ENCODE results near the gene SP7.

Gene SP7

GRCh38 chr12:53344824-53345485 is 8.8 kb upstream of the SP7 start:
- peaks cover 13% of the 10 kb centered on the region for H3K4me1 ChIP-seq (ENCODE audit: insufficient read depth, insufficient read length)
- H3K9ac ChIP-seq (ENCODE audit: insufficient read length, low read depth): peak overlapping the region; percentile 84
- peak overlapping the region; percentile 76 for H3K4me3 ChIP-seq (ENCODE audit: insufficient read length, low read depth)
- no peak for DNase-seq (ENCODE audit: low read depth, low spot score)
- TF ChIP-seq YY1 (IDR thresholded peaks at IDR 0.05; ENCODE audit: insufficient read depth, insufficient read length) (no peak), SUZ12 (IDR thresholded peaks at IDR 0.05; ENCODE audit: extremely low read depth, insufficient read depth, insufficient read length) (no peak), ZNF274 (IDR thresholded peaks at IDR 0.05; ENCODE audit: low read depth, low read length) (no peak)
- H3K27me3 ChIP-seq (ENCODE audit: insufficient read depth, insufficient read length): peaks cover 20% of the 10 kb centered on the region
- H3K36me3 ChIP-seq (ENCODE audit: insufficient read depth, insufficient read length, low read length): no peaks in the 10 kb centered on the region
- no peaks in the 10 kb centered on the region for H3K9me3 ChIP-seq (ENCODE audit: insufficient read depth, low read length)

DNA sequence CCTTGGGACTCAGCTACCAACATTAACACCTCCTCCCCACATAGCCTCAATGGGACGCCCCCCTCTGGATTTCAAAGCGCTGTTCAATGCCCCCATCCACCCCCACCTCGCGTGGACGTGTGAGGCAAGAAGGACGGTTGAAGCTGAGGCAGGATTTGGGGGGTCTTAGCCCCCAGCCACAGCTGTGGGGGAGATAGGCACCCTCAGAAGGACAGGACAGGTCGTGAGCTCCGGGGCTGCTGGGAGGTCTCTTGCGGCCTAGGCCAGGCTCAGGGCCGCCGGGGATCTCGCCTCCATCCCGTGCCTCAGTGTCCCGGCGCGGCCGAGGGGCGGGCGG is 8.3 kb upstream of the SP7 start:
- H3K27me3 ChIP-seq (ENCODE audit: insufficient read depth, insufficient read length): peaks cover 20% of the 10 kb centered on the region
- H3K4me1 ChIP-seq (ENCODE audit: insufficient read depth, insufficient read length): peaks cover 13% of the 10 kb centered on the region
- H3K9me3 ChIP-seq (ENCODE audit: insufficient read depth, low read length): no peaks in the 10 kb centered on the region
- no peaks in the 10 kb centered on the region for H3K36me3 ChIP-seq (ENCODE audit: insufficient read depth, insufficient read length, low read length)
- DNase-seq (ENCODE audit: low read depth, low spot score): no peak
- H3K9ac ChIP-seq (ENCODE audit: insufficient read length, low read depth): peak overlapping the region; percentile 78
- TF ChIP-seq SUZ12 (IDR thresholded peaks at IDR 0.05; ENCODE audit: extremely low read depth, insufficient read depth, insufficient read length) (no peak), YY1 (IDR thresholded peaks at IDR 0.05; ENCODE audit: insufficient read depth, insufficient read length) (no peak), ZNF274 (IDR thresholded peaks at IDR 0.05; ENCODE audit: low read depth, low read length) (no peak)
- peak overlapping the region; percentile 42 for H3K4me3 ChIP-seq (ENCODE audit: insufficient read length, low read depth)

DNA sequence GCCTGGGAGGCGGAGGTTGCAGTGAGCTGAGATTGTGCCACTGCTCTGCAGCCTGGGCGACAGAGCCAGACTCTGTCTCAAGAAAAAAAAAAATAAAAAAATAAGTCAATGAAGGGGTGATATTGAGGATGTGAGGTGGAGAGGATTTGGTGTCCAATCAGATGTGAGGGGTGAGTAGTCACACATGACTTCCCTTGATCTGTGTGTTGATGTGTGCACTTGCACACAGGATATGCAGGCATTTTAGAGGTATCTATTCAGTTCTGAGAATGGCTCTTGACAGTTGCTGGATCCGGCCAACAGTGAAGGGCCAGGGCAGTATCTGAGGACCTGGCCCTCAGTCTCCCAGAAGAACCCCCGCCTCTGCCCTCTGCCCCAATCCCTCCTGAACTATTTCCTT is 7.8 kb upstream of the SP7 start:
- Histone ChIP-seq H3K27me3 (ENCODE audit: insufficient read depth, insufficient read length) (peaks cover 20% of the 10 kb centered on the region), H3K4me3 (ENCODE audit: insufficient read length, low read depth) (no peak overlapping the region), H3K36me3 (ENCODE audit: insufficient read depth, insufficient read length, low read length) (no peaks in the 10 kb centered on the region), H3K9ac (ENCODE audit: insufficient read length, low read depth) (no peak overlapping the region), H3K4me1 (ENCODE audit: insufficient read depth, insufficient read length) (peaks cover 13% of the 10 kb centered on the region), H3K9me3 (ENCODE audit: insufficient read depth, low read length) (no peaks in the 10 kb centered on the region)
- TF ChIP-seq ZNF274 (IDR thresholded peaks at IDR 0.05; ENCODE audit: low read depth, low read length) (no peak), YY1 (IDR thresholded peaks at IDR 0.05; ENCODE audit: insufficient read depth, insufficient read length) (no peak), SUZ12 (IDR thresholded peaks at IDR 0.05; ENCODE audit: extremely low read depth, insufficient read depth, insufficient read length) (no peak)
- no peak for DNase-seq (ENCODE audit: low read depth, low spot score)

- Histone ChIP-seq H3K27me3 (ENCODE audit: insufficient read depth, insufficient read length) (peaks cover 20% of the 10 kb centered on the region), H3K9me3 (ENCODE audit: insufficient read depth, low read length) (no peaks in the 10 kb centered on the region), H3K9ac (ENCODE audit: insufficient read length, low read depth) (no peak overlapping the region), H3K36me3 (ENCODE audit: insufficient read depth, insufficient read length, low read length) (no peaks in the 10 kb centered on the region), H3K4me3 (ENCODE audit: insufficient read length, low read depth) (no peak overlapping the region), H3K4me1 (ENCODE audit: insufficient read depth, insufficient read length) (peaks cover 17% of the 10 kb centered on the region)
- TF ChIP-seq SUZ12 (IDR thresholded peaks at IDR 0.05; ENCODE audit: extremely low read depth, insufficient read depth, insufficient read length) (no peak), YY1 (IDR thresholded peaks at IDR 0.05; ENCODE audit: insufficient read depth, insufficient read length) (no peak), ZNF274 (IDR thresholded peaks at IDR 0.05; ENCODE audit: low read depth, low read length) (no peak)
- no peak for DNase-seq (ENCODE audit: low read depth, low spot score)
Measured at GRCh38 chr12:53343449-53343848, 7.3 kb upstream of the SP7 start.

DNA sequence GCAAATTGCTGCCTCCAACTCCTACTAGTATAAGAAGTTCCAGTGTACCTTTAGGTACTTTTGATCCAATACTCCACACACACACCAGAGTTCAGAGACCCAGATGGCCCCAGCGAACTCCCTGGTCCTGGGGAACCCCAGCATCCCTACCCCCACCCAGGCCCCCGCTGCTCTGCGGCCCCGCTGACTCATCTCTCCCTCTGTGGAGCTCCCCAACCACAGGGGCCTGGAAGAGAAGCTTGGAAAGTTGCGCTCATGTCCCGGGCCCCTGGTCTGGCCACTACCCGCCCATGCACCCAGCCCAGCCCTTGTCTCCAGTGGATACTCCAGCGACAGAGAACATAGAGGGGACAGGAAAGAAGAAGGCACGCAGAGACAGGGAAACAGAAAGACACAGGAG is 4.2 kb upstream of the SP7 start:
- no peak for DNase-seq (ENCODE audit: low read depth, low spot score)
- peaks cover 23% of the 10 kb centered on the region for H3K4me1 ChIP-seq (ENCODE audit: insufficient read depth, insufficient read length)
- TF ChIP-seq YY1 (IDR thresholded peaks at IDR 0.05; ENCODE audit: insufficient read depth, insufficient read length) (no peak), SUZ12 (IDR thresholded peaks at IDR 0.05; ENCODE audit: extremely low read depth, insufficient read depth, insufficient read length) (no peak), ZNF274 (IDR thresholded peaks at IDR 0.05; ENCODE audit: low read depth, low read length) (no peak)
- peaks cover 12% of the 10 kb centered on the region for H3K27me3 ChIP-seq (ENCODE audit: insufficient read depth, insufficient read length)
- H3K4me3 ChIP-seq (ENCODE audit: insufficient read length, low read depth): no peak overlapping the region
- no peaks in the 10 kb centered on the region for H3K9me3 ChIP-seq (ENCODE audit: insufficient read depth, low read length)
- H3K36me3 ChIP-seq (ENCODE audit: insufficient read depth, insufficient read length, low read length): no peaks in the 10 kb centered on the region
- H3K9ac ChIP-seq (ENCODE audit: insufficient read length, low read depth): no peak overlapping the region

DNA sequence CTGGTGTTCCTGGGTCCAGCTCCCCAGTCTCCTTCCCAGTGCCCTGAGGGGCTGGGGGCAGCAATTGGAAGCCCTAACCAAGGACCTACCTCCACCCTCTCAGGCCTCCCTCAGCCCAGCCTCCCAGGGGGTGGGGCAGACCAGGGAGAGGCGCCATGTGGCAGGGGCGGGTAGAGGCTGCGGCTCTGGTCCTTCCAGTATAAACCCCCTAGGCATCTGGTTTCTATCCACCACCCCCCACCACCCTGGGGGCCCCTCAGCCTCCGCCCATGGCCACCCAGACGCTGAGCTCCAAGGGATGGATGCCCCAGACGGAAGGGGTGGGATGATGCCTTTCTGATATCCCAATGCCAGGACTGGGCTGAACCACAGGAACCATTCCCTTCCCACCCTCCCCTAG is 2.8 kb upstream of the SP7 start:
- peaks cover 23% of the 10 kb centered on the region for H3K4me1 ChIP-seq (ENCODE audit: insufficient read depth, insufficient read length)

GRCh38 chr12:53338017-53338416 is 1.9 kb upstream of the SP7 start:
- Histone ChIP-seq H3K36me3 (ENCODE audit: insufficient read depth, insufficient read length, low read length) (no peaks in the 10 kb centered on the region), H3K4me1 (ENCODE audit: insufficient read depth, insufficient read length) (peaks cover 23% of the 10 kb centered on the region), H3K9ac (ENCODE audit: insufficient read length, low read depth) (no peak overlapping the region), H3K27me3 (ENCODE audit: insufficient read depth, insufficient read length) (peaks cover 5% of the 10 kb centered on the region), H3K4me3 (ENCODE audit: insufficient read length, low read depth) (no peak overlapping the region), H3K9me3 (ENCODE audit: insufficient read depth, low read length) (no peaks in the 10 kb centered on the region)
- no peak for DNase-seq (ENCODE audit: low read depth, low spot score)
- no peak for TF ChIP-seq YY1 (IDR thresholded peaks at IDR 0.05; ENCODE audit: insufficient read depth, insufficient read length)
- TF ChIP-seq SUZ12 (IDR thresholded peaks at IDR 0.05; ENCODE audit: extremely low read depth, insufficient read depth, insufficient read length): no peak
- no peak for TF ChIP-seq ZNF274 (IDR thresholded peaks at IDR 0.05; ENCODE audit: low read depth, low read length)

More for the DNA sequence above, 2.8 kb upstream of the SP7 start:
- DNase-seq (ENCODE audit: low read depth, low spot score): no peak
- no peak overlapping the region for H3K9ac ChIP-seq (ENCODE audit: insufficient read length, low read depth)
- TF ChIP-seq ZNF274 (IDR thresholded peaks at IDR 0.05; ENCODE audit: low read depth, low read length) (no peak), YY1 (IDR thresholded peaks at IDR 0.05; ENCODE audit: insufficient read depth, insufficient read length) (no peak), SUZ12 (IDR thresholded peaks at IDR 0.05; ENCODE audit: extremely low read depth, insufficient read depth, insufficient read length) (no peak)
- H3K9me3 ChIP-seq (ENCODE audit: insufficient read depth, low read length): no peaks in the 10 kb centered on the region
- no peak overlapping the region for H3K4me3 ChIP-seq (ENCODE audit: insufficient read length, low read depth)
- peaks cover 5% of the 10 kb centered on the region for H3K27me3 ChIP-seq (ENCODE audit: insufficient read depth, insufficient read length)
- H3K36me3 ChIP-seq (ENCODE audit: insufficient read depth, insufficient read length, low read length): no peaks in the 10 kb centered on the region

All from NT2/D1 (cell line).